ENCODE measurements around the gene CYP39A1.

Gene CYP39A1

GRCh38 chr6:46584586-46584985 is 68.0 kb downstream of the CYP39A1 start:
- no peak for DNase-seq

GRCh38 chr6:46583721-46584120 is 68.9 kb downstream of the CYP39A1 start:
- DNase-seq = no peak

- no peak for DNase-seq
These were observed 69.5 kb downstream of the CYP39A1 start for GRCh38 chr6:46583081-46583480.

GRCh38 chr6:46581459-46582177 is 71.0 kb downstream of the CYP39A1 start:
- no peak for DNase-seq

GRCh38 chr6:46575530-46575929 is 77.1 kb downstream of the CYP39A1 start:
- DNase-seq = no peak

GRCh38 chr6:46573140-46573539 is 79.5 kb downstream of the CYP39A1 start:
- DNase-seq = no peak

GRCh38 chr6:46565531-46565930 is 87.1 kb downstream of the CYP39A1 start:
- DNase-seq = no peak

GRCh38 chr6:46563924-46564323 is 88.7 kb downstream of the CYP39A1 start:
- no peak for DNase-seq

- no peak for DNase-seq
These were observed 96.6 kb downstream of the CYP39A1 start for GRCh38 chr6:46556053-46556452.

GRCh38 chr6:46555129-46555528 is 97.5 kb downstream of the CYP39A1 start:
- no peak for DNase-seq

GRCh38 chr6:46549155-46549554 is 103.5 kb downstream of the CYP39A1 start:
- DNase-seq = no peak

GRCh38 chr6:46541556-46541955 is 111.1 kb downstream of the CYP39A1 start:
- no peak for DNase-seq

GRCh38 chr6:46539866-46540265 is 112.8 kb downstream of the CYP39A1 start:
- DNase-seq = no peak

- no peak for DNase-seq
These were observed 113.7 kb downstream of the CYP39A1 start for GRCh38 chr6:46538800-46539480.

GRCh38 chr6:46530896-46531295 is 121.7 kb downstream of the CYP39A1 start:
- no peak for DNase-seq

GRCh38 chr6:46528961-46529750 is 123.5 kb downstream of the CYP39A1 start:
- DNase-seq = no peak

- no peak for DNase-seq
These were observed 126.0 kb downstream of the CYP39A1 start for GRCh38 chr6:46526607-46527006.

GRCh38 chr6:46525583-46525982 is 127.0 kb downstream of the CYP39A1 start:
- no peak for DNase-seq

- no peak for DNase-seq
These were observed 131.1 kb downstream of the CYP39A1 start for GRCh38 chr6:46521464-46521971.

GRCh38 chr6:46517202-46517601 is 135.4 kb downstream of the CYP39A1 start:
- DNase-seq = no peak

- DNase-seq = no peak
These were observed 139.1 kb downstream of the CYP39A1 start for GRCh38 chr6:46513533-46513932.

GRCh38 chr6:46511320-46511719 is 141.3 kb downstream of the CYP39A1 start:
- DNase-seq = no peak

- DNase-seq = no peak
These were observed 142.0 kb downstream of the CYP39A1 start for GRCh38 chr6:46510651-46511050.

Measured in activated naive CD4-positive, alpha-beta T cell (primary cell).